Spinal cord (tissue), 10 donors: ENCODE results near the gene STK4. TPM values are rescaled to one million over a fixed set of nuclear protein-coding genes. Genes with fewer than 3 reads are reported as not detected.

Experiments used
- DNase-seq, 6 donors: peaks; one replicate each; pipeline versions ENCODE4 v3.0.0 to v3.0.0-alpha.2; 2013 to 2015; ENCODE audit warnings: low spot score in 6 of 6, low read depth in 4 of 6
- H3K27ac ChIP-seq: one replicate; pipeline ENCODE4 v1.5.1; 2013; ENCODE audit warnings: low read depth, low read length, control low read depth
- H3K27me3 ChIP-seq: one replicate; pipeline ENCODE4 v1.6.1; 2013; ENCODE audit warnings: low read length; ENCODE audit not compliant: control insufficient read depth, insufficient read depth
- H3K36me3 ChIP-seq: one replicate; pipeline ENCODE4 v1.6.1; 2013; ENCODE audit warnings: low read length; ENCODE audit not compliant: control insufficient read depth, insufficient read depth
- H3K4me1 ChIP-seq: one replicate; pipeline ENCODE4 v1.6.1; 2013; ENCODE audit warnings: low read length; ENCODE audit not compliant: control insufficient read depth, insufficient read depth
- H3K4me3 ChIP-seq: one replicate; pipeline ENCODE4 v1.5.1; 2013; ENCODE audit warnings: low read depth, low read length, control low read depth
- H3K9me3 ChIP-seq: one replicate; pipeline ENCODE4 v1.6.1; 2013; ENCODE audit warnings: low read length; ENCODE audit not compliant: control insufficient read depth, insufficient read depth
- WGBS: methylation state at CpG from one replicate; pipeline ENCODE4 v1.1.5; 2013; ENCODE audit warnings: missing lambda C conversion rate; ENCODE audit not compliant: insufficient coverage; 5-methylcytosine and 5-hydroxymethylcytosine counted together
- polyA plus RNA-seq, 2 donors: library from polyadenylated mRNA; unstranded; fragments of 120-200 nt; gene quantifications; one replicate each; pipeline ENCODE4 v1.2.1, GENCODE V29; 2013; ENCODE audit not compliant: insufficient read length in 2 of 2
- small RNA-seq: library from RNA; depleted of rRNA; stranded (forward); fragments of <200 nt; gene quantifications from one replicate; pipeline ENCODE3, GENCODE V24; 2014; ENCODE audit warnings: low replicate concordance
- total RNA-seq, 2 donors: library from RNA; depleted of rRNA in 1 of 2; stranded (reverse); fragments of 120-200 nt in 1 of 2; fragments of >200 nt in 1 of 2; gene quantifications; one replicate each; pipeline versions ENCODE4 v1.2.3 to v1.2.4, GENCODE V29; 2013 to 2014
- donor health status: healthy.

STK4 gene
- total and polyA plus RNA-seq, 4 donors, result 13.5 to 36.5 (median 18.0) TPM

DNA sequence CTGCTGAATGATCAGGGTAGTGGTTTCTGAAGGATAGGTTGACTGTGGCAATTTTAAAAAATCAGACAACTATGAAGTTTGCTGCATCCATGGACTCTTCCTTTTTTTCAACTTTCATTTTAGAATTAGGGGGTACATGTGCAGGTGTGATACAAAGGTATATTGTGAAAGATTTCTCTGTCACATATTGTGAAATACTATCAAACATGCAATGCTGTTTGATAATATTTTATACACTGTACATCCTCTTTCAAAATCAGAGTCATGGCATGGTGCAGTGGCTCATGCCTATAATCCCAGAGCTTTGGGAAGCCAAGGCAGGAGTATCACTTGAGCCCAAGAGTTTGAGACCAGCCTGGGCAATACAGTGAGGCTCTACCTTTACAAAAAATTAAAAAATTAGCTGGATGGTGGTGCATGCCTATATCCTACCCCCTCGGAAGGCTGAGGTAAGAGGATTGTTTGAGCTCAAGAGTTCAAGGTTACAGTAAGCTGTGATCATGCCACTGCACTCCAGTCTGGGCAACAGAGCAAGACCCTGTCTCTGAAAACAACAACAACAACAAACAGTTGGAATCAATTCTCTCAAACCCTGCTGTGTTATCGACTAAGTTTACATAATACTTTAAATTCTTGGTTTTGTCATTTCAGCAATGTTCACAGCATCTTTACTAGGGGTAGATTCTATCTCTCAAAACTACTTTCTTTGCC, 153.4 kb downstream of the STK4 start:
- H3K27me3 ChIP-seq, result peaks cover 3% of the 10 kb centered on the region
- H3K4me3 ChIP-seq, result no peak overlapping the region
- H3K4me1 ChIP-seq, result no peaks in the 10 kb centered on the region
- no peaks in the 10 kb centered on the region for H3K9me3 ChIP-seq
- no peak overlapping the region for H3K27ac ChIP-seq
- 80% methylated on average over 1 of the region's 2 CpGs for WGBS
- no peak for DNase-seq
- no peaks in the 10 kb centered on the region for H3K36me3 ChIP-seq

DNA sequence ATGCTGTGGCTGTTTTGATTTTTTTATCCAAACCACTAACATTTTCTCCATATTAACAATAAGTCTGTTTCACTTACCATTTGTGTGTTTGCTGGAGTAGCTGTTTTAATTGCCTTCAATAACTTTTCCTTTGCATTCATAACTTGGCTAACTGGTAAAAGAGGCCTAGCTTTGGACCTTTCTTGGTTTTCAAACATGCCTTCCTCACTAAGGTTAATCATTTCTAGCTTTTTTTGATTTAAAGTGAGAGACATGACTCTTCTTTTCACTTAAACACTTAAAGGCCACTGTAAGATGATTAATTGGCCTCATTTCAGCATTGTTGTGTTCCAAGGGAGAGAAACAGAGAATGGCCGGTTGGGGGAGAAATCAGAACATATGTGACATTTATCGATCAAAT, 155.1 kb downstream of the STK4 start:
- no peak for DNase-seq
- no peaks in the 10 kb centered on the region for H3K36me3 ChIP-seq
- peaks cover 3% of the 10 kb centered on the region for H3K27me3 ChIP-seq
- no peaks in the 10 kb centered on the region for H3K9me3 ChIP-seq
- H3K4me1 ChIP-seq, result no peaks in the 10 kb centered on the region
- H3K27ac ChIP-seq, result no peak overlapping the region
- no CpG with 5 or more reads among the region's 2 CpGs for WGBS
- H3K4me3 ChIP-seq, result no peak overlapping the region

DNA sequence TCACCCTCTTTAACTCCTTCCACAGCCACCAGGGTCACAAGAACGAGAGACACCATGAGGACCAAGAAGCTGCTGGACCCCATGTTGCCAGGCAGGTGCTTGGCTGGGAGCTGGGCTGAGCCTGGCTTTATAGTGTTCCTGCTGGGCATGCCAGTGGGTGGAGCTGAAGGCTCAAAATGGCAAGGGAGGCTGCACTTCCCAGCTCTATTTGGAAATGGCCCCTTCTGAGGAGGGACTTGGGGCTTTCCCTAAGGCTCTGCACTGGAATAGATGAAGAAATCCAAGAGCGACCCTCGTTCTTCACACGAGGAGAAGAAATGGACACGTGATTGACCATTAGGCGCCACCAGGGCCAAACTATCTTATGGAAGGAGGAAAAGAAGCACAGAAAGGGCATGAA, 158.1 kb downstream of the STK4 start, which contains the start of gene WFDC12:
WFDC12 (minus strand) TSS at position 101 of the 400 bp plus-strand sequence; CDS start at position 83, 18 bp downstream.
- Histone ChIP-seq H3K9me3 (no peaks in the 10 kb centered on the region), H3K36me3 (no peaks in the 10 kb centered on the region), H3K27me3 (peaks cover 3% of the 10 kb centered on the region), H3K27ac (no peak within 1 kb of the TSS), H3K4me3 (no peak within 1 kb of the TSS), H3K4me1 (no peaks in the 10 kb centered on the region)
- 79% methylated on average over 4 of the region's 6 CpGs for WGBS
- no peak for DNase-seq

DNA sequence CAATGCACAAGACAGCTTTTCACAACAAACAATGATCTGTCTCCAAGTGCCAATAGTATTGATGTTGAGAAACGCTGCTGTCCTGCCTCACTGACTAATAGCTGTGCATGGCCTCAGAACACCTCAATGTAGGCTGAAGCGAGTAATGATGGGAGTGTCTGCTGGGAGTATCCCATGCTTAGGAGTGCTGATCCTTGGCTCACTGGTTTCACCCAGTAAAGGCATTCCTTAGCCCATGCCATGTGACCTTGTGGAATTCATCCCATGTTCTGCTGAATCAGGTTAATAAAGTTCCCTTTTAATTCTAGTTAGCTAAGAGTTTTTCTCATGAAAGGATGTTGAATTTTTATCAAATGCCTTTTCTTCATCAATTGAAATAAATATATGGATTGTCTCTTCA, 161.8 kb downstream of the STK4 start:
- peaks cover 3% of the 10 kb centered on the region for H3K27me3 ChIP-seq
- DNase-seq, result no peak
- no peak overlapping the region for H3K4me3 ChIP-seq
- no peak overlapping the region for H3K27ac ChIP-seq
- H3K36me3 ChIP-seq, result no peaks in the 10 kb centered on the region
- H3K9me3 ChIP-seq, result no peaks in the 10 kb centered on the region
- 63% methylated on average over 2 of the region's 2 CpGs for WGBS
- no peaks in the 10 kb centered on the region for H3K4me1 ChIP-seq

Small RNA genes lying within 50 kb of the gene (small RNA-seq; reads per million reads assigned to genes)
- not detected for gene RF00019

Other genes starting within 250 kb of the STK4 start
- under 1 TPM; 0.30 to 0.55 TPM for gene KCNK15, start 220.6 kb upstream of the STK4 start, total RNA-seq
- under 1 TPM; 0.15 to 0.19 TPM for gene KCNK15, start 220.6 kb upstream of the STK4 start, polyA plus RNA-seq
- gene RIMS4, start 156.0 kb upstream of the STK4 start, total RNA-seq, result 10 to 100 TPM; 12.4 to 24.5 TPM
- 10 to 100 TPM; 50.9 to 51.2 TPM for gene RIMS4, start 156.0 kb upstream of the STK4 start, polyA plus RNA-seq
- gene YWHAB, start 80.8 kb upstream of the STK4 start, total RNA-seq, result 100 to 1,000 TPM; 139 to 258 TPM
- gene YWHAB, start 80.8 kb upstream of the STK4 start, polyA plus RNA-seq, result 100 to 1,000 TPM; 276 to 381 TPM
- gene PABPC1L, start 56.5 kb upstream of the STK4 start, total RNA-seq, result 10 to 100 TPM; 12.0 to 15.4 TPM
- gene PABPC1L, start 56.5 kb upstream of the STK4 start, polyA plus RNA-seq, result 10 to 100 TPM; 27.2 to 58.0 TPM
- gene TOMM34, start 6.1 kb upstream of the STK4 start, total RNA-seq, result 10 to 100 TPM; 10.8 to 23.9 TPM
- gene TOMM34, start 6.1 kb upstream of the STK4 start, polyA plus RNA-seq, result 10 to 100 TPM; 27.9 to 28.5 TPM
- gene KCNS1, start 134.6 kb downstream of the STK4 start, total RNA-seq, result 1 to 10 TPM; 4.0 to 6.4 TPM
- 1 to 10 TPM; 7.0 to 7.9 TPM for gene KCNS1, start 134.6 kb downstream of the STK4 start, polyA plus RNA-seq
- under 1 TPM in 1 of 2 donors, not detected in 1; 0.28 TPM for gene WFDC5, start 148.7 kb downstream of the STK4 start, total RNA-seq
- under 1 TPM; 0.33 to 0.57 TPM for gene WFDC5, start 148.7 kb downstream of the STK4 start, polyA plus RNA-seq
- gene WFDC12, start 158.0 kb downstream of the STK4 start, total RNA-seq, result not detected
- not detected for gene WFDC12, start 158.0 kb downstream of the STK4 start, polyA plus RNA-seq
- gene PI3, start 208.4 kb downstream of the STK4 start, total RNA-seq, result not detected
- not detected for gene PI3, start 208.4 kb downstream of the STK4 start, polyA plus RNA-seq
- not detected for gene SEMG1, start 240.5 kb downstream of the STK4 start, total RNA-seq
- not detected for gene SEMG1, start 240.5 kb downstream of the STK4 start, polyA plus RNA-seq